Activated CD4-positive, alpha-beta T cell treated with anti-CD3 and anti-CD28 coated beads, Interleukin-2, amount 10 ng/mL, durations not matched to agents 24 days and 14 days (primary cell): ENCODE data around the gene BLTP3A. TPM values are rescaled to one million over a fixed set of nuclear protein-coding genes. Genes with fewer than 3 reads are reported as not detected.

ENCODE experiments used
- DNase-seq: peaks from one replicate; pipeline ENCODE4 v3.0.0; 2022
- H3K27ac Mint-ChIP-seq: one replicate; pipeline ENCODE4 v1.8.0; 2022; ENCODE audit warnings: mild to moderate bottlenecking, mixed read lengths
- H3K27me3 Mint-ChIP-seq: one replicate; pipeline ENCODE4 v1.8.0; 2022; ENCODE audit warnings: mixed read lengths
- H3K36me3 Mint-ChIP-seq: one replicate; pipeline ENCODE4 v1.8.0; 2022; ENCODE audit warnings: low read depth, mild to moderate bottlenecking, mixed read lengths
- H3K4me1 Mint-ChIP-seq: one replicate; pipeline ENCODE4 v1.8.0; 2021; ENCODE audit warnings: mixed read lengths
- H3K4me3 Mint-ChIP-seq: one replicate; pipeline ENCODE4 v1.8.0; 2022; ENCODE audit warnings: mild to moderate bottlenecking, moderate library complexity, mixed read lengths
- H3K9me3 Mint-ChIP-seq: one replicate; pipeline ENCODE4 v1.8.0; 2021; ENCODE audit warnings: mixed read lengths
- intact Hi-C: fragments of 100-400 bp; cut with micrococcal nuclease; formaldehyde crosslinking; loops from one replicate; pipeline ENCODE4 v1.15.1; 2023
- total RNA-seq: library from RNA; stranded (reverse); gene quantifications from 2 replicates; pipeline ENCODE4 v1.2.3, GENCODE V29; 2022

The BLTP3A gene
- total RNA-seq, 1 donor from 2014 or later: 17.0 TPM

GRCh38 chr6:34834789-34835518, 43.1 kb downstream of the BLTP3A start:
- intact Hi-C loops: no loop called here
- no peak overlapping the region for H3K27ac Mint-ChIP-seq
- no peak for DNase-seq
- H3K9me3 Mint-ChIP-seq: no peaks in the 10 kb centered on the region
- H3K36me3 Mint-ChIP-seq: peaks cover 35% of the 10 kb centered on the region
- no peak overlapping the region for H3K4me3 Mint-ChIP-seq
- H3K4me1 Mint-ChIP-seq: peaks cover 5% of the 10 kb centered on the region
- no peaks in the 10 kb centered on the region for H3K27me3 Mint-ChIP-seq

DNA sequence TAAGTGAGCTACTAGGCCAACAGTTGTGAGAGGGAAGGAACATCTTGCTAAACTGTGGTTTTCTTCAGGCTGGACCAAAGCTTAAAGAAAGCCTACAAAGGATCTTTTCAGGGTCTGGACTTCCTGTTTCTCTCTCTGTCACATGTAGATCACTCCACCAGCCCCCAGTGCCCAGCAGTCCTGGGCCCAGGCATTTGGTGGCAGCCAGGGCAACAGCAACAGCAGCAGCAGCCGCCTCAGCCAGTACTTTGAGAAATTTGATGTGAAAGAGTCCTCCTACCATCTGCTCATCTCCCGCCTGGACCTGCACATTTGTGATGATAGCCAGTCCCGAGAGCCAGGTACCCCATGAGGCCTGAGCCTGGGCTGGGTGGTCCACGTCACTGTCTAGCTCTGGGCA, 44.1 kb downstream of the BLTP3A start:
- no peak overlapping the region for H3K27ac Mint-ChIP-seq
- peaks cover 5% of the 10 kb centered on the region for H3K4me1 Mint-ChIP-seq
- DNase-seq: no peak
- H3K36me3 Mint-ChIP-seq: peaks cover 35% of the 10 kb centered on the region
- intact Hi-C loops: no loop called here
- H3K4me3 Mint-ChIP-seq: no peak overlapping the region
- H3K27me3 Mint-ChIP-seq: no peaks in the 10 kb centered on the region
- no peaks in the 10 kb centered on the region for H3K9me3 Mint-ChIP-seq

- no peak for DNase-seq
- Mint-ChIP-seq H3K9me3 (no peaks in the 10 kb centered on the region), H3K27me3 (no peaks in the 10 kb centered on the region), H3K4me1 (peaks cover 5% of the 10 kb centered on the region), H3K4me3 (no peak overlapping the region), H3K27ac (no peak overlapping the region), H3K36me3 (peaks cover 33% of the 10 kb centered on the region)
- intact Hi-C loops: no loop called here
These were observed 44.6 kb downstream of the BLTP3A start for GRCh38 chr6:34836451-34836850.

GRCh38 chr6:34837528-34837927, 45.6 kb downstream of the BLTP3A start:
- H3K4me3 Mint-ChIP-seq: no peak overlapping the region

DNA sequence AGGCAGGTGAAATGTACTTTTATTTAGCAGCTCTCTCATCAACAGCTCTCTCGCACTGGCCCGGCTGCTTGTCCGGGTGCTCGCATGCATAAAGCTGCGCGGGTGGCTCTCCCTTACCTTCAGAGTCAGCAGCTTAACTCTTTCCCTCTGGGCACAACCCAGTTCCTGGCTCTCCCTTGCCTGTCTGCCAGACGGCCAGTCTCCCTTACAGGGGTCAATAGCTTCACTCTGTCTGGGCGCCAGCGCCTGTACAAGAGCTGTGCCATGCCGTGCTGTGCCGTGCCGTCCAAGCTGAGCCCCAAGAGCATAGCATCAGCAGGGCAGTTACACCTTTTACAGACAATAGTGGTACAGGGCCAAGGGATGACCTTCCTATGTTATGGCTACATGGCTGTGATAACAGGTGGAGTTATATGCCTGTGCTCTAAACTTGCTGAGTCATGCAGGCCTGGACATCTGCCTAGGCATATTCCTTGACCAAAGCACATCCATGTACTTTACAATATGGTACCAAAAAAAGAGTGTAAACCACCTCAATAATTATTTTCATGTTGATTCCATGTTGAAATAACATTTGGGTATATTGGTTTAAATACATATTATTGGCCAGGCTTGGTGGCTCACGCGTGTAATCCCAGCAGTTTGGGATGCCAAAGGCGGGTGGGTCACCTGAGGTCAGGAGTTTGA, 47.9 kb downstream of the BLTP3A start:
- H3K4me1 Mint-ChIP-seq: peaks cover 5% of the 10 kb centered on the region
- H3K27ac Mint-ChIP-seq: no peak overlapping the region
- peaks cover 27% of the 10 kb centered on the region for H3K36me3 Mint-ChIP-seq
- H3K4me3 Mint-ChIP-seq: no peak overlapping the region
- no peak for DNase-seq
- no peaks in the 10 kb centered on the region for H3K9me3 Mint-ChIP-seq
- intact Hi-C loops: no loop called here
- no peaks in the 10 kb centered on the region for H3K27me3 Mint-ChIP-seq

More at GRCh38 chr6:34837528-34837927, 45.6 kb downstream of the BLTP3A start:
- Mint-ChIP-seq H3K27me3 (no peaks in the 10 kb centered on the region), H3K4me1 (peaks cover 5% of the 10 kb centered on the region), H3K27ac (no peak overlapping the region), H3K9me3 (no peaks in the 10 kb centered on the region), H3K36me3 (peaks cover 31% of the 10 kb centered on the region)
- DNase-seq: no peak
- intact Hi-C loops: no loop called here

Other genes starting within 250 kb of the BLTP3A start
- not detected in 2 replicates for gene SPDEF, start 235.8 kb upstream of the BLTP3A start, total RNA-seq
- 65.4 and 67.2 TPM in 2 replicates for gene ILRUN, start 95.3 kb upstream of the BLTP3A start, total RNA-seq
- gene SNRPC, start 34.6 kb upstream of the BLTP3A start, total RNA-seq: 185 TPM in 2 replicates
- gene TAF11, start 96.0 kb downstream of the BLTP3A start, total RNA-seq: 37.3 and 40.3 TPM in 2 replicates
- 7.3 and 8.4 TPM in 2 replicates for gene ANKS1A, start 97.2 kb downstream of the BLTP3A start, total RNA-seq